ENCODE measurements around the gene GTF2H1.

- TF ChIP-seq CTCF (IDR thresholded peaks at IDR 0.05) (no peak), POLR2A (IDR thresholded peaks at IDR 0.05) (no peak)
These were observed 53.6 kb downstream of the GTF2H1 start for GRCh38 chr11:18375941-18376340.

Measured in esophagus squamous epithelium (tissue), 4 donors.